Parathyroid adenoma (tissue), 2 donors: ENCODE results near the gene OR1J2.

Source experiments
- H2AFZ ChIP-seq: fragments of 300-600 bp; sonication (generic); one replicate; pipeline ENCODE4 v1.7.0; 2017; ENCODE audit warnings: antibody characterized with exemption, mild to moderate bottlenecking
- H3K27ac ChIP-seq: fragments of 300-600 bp; sonication (generic); one replicate; pipeline ENCODE4 v1.7.0; 2017
- H3K27me3 ChIP-seq: fragments of 300-600 bp; sonication (generic); one replicate; pipeline ENCODE4 v1.7.0; 2017; ENCODE audit warnings: low read length; ENCODE audit not compliant: control insufficient read depth, insufficient read depth
- H3K36me3 ChIP-seq: fragments of 300-600 bp; sonication (generic); one replicate; pipeline ENCODE4 v1.7.0; 2017; ENCODE audit warnings: low read length; ENCODE audit not compliant: control insufficient read depth, insufficient read depth
- H3K4me1 ChIP-seq: fragments of 300-600 bp; sonication (generic); one replicate; pipeline ENCODE4 v1.7.0; 2017; ENCODE audit warnings: control low read depth
- H3K4me2 ChIP-seq: fragments of 300-600 bp; sonication (generic); one replicate; pipeline ENCODE4 v1.7.0; 2017; ENCODE audit warnings: low read length
- H3K4me3 ChIP-seq: fragments of 300-600 bp; sonication (generic); one replicate; pipeline ENCODE4 v1.7.0; 2017; ENCODE audit warnings: low read depth, low read length
- H3K79me2 ChIP-seq: fragments of 300-600 bp; sonication (generic); one replicate; pipeline ENCODE4 v1.7.0; 2017; ENCODE audit warnings: control low read depth
- H3K9ac ChIP-seq: fragments of 300-600 bp; sonication (generic); one replicate; pipeline ENCODE4 v1.7.0; 2017; ENCODE audit warnings: mild to moderate bottlenecking
- H3K9me3 ChIP-seq: fragments of 300-600 bp; sonication (generic); one replicate; pipeline ENCODE4 v1.7.0; 2017; ENCODE audit warnings: low read length; ENCODE audit not compliant: control insufficient read depth
- TF ChIP-seq, protein P1 (sequence below): fragments of 300-600 bp; sonication (generic); IDR thresholded peaks from one replicate; pipeline ENCODE4 v1.7.0; 2017; ENCODE audit warnings: antibody characterized with exemption, mild to moderate bottlenecking
- donor health status: primary hyperparathyroidism.

OR1J2 gene

DNA sequence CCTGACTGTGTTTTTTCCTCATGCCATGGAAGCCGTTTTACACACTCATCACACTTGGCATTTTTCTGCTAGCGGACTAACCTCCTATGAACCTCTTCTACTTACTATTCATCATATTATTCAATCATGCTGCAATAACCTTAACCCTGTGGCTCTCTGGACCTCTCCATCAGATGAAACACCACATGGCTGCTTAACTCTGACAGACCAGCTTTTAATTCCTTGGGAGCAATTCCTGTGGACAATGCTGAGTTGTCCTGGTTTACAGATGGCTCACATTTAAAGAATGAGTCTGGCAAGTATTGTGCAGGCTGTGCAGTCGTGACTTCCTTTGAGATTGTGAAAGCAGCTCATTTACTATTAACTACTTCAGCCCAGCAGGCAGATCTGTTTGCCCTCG is 41.9 kb upstream of the OR1J2 start:
- Histone ChIP-seq H3K4me1 (no peaks in the 10 kb centered on the region), H3K4me2 (no peak overlapping the region)
- TF ChIP-seq, protein P1, sequence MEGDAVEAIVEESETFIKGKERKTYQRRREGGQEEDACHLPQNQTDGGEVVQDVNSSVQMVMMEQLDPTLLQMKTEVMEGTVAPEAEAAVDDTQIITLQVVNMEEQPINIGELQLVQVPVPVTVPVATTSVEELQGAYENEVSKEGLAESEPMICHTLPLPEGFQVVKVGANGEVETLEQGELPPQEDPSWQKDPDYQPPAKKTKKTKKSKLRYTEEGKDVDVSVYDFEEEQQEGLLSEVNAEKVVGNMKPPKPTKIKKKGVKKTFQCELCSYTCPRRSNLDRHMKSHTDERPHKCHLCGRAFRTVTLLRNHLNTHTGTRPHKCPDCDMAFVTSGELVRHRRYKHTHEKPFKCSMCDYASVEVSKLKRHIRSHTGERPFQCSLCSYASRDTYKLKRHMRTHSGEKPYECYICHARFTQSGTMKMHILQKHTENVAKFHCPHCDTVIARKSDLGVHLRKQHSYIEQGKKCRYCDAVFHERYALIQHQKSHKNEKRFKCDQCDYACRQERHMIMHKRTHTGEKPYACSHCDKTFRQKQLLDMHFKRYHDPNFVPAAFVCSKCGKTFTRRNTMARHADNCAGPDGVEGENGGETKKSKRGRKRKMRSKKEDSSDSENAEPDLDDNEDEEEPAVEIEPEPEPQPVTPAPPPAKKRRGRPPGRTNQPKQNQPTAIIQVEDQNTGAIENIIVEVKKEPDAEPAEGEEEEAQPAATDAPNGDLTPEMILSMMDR: no peak

DNA sequence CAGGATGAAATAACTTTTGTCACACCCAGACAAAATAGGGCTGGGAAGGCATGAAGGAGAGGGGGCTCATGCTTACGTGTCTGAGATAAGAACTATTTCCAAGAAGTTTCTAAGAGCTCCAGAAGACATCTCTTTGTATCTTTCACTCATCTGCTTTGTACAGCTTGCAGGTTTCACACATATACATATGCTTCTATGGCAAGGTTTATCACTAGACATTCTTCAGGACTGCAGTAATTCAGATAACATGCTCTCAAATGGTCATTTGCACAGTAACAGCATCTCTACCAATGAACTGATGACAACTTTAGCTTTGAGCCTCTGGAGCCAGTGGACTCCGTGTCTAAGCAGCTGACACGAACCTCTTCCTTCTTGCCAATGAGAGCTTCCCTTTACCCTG is 36.0 kb upstream of the OR1J2 start:
- no peaks in the 10 kb centered on the region for H3K36me3 ChIP-seq
- no peak overlapping the region for H3K27ac ChIP-seq
- H3K79me2 ChIP-seq: no peaks in the 10 kb centered on the region
- TF ChIP-seq, protein P1: no peak
- H3K4me2 ChIP-seq: no peak overlapping the region
- no peaks in the 10 kb centered on the region for H3K9me3 ChIP-seq
- no peaks in the 10 kb centered on the region for H3K27me3 ChIP-seq
- no peak overlapping the region for H3K4me3 ChIP-seq
- H3K9ac ChIP-seq: no peak overlapping the region
- H2AFZ ChIP-seq: no peak overlapping the region
- H3K4me1 ChIP-seq: no peaks in the 10 kb centered on the region

More for the DNA sequence above, 41.9 kb upstream of the OR1J2 start:
- Histone ChIP-seq H3K4me3 (no peak overlapping the region), H2AFZ (no peak overlapping the region), H3K9me3 (no peaks in the 10 kb centered on the region), H3K36me3 (no peaks in the 10 kb centered on the region), H3K27me3 (peaks cover 4% of the 10 kb centered on the region), H3K27ac (no peak overlapping the region), H3K9ac (no peak overlapping the region), H3K79me2 (no peaks in the 10 kb centered on the region)

DNA sequence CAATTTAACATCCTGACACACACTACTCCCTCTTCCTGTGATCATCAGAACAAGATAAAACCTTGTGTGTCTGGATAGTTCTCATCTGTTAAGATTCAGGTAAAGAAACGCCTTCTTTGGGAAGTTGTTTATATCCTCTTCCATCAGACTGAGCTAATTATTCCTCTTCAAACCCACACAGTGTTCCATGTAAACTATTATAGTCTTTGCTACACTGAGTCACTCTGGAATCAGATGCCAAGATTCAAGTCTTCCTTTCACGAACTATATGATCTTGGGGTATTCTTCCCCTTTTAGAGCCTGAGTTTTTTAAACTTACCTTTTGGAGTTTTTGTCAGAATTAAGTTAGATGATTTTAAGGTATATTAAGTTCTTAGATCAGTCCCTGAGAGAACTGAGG is 34.9 kb upstream of the OR1J2 start:
- no peaks in the 10 kb centered on the region for H3K27me3 ChIP-seq
- no peaks in the 10 kb centered on the region for H3K9me3 ChIP-seq
- no peak overlapping the region for H3K4me2 ChIP-seq
- no peaks in the 10 kb centered on the region for H3K79me2 ChIP-seq
- no peaks in the 10 kb centered on the region for H3K36me3 ChIP-seq
- H3K27ac ChIP-seq: no peak overlapping the region
- no peak overlapping the region for H2AFZ ChIP-seq
- H3K9ac ChIP-seq: no peak overlapping the region
- H3K4me1 ChIP-seq: no peaks in the 10 kb centered on the region
- TF ChIP-seq, protein P1: no peak
- H3K4me3 ChIP-seq: no peak overlapping the region

DNA sequence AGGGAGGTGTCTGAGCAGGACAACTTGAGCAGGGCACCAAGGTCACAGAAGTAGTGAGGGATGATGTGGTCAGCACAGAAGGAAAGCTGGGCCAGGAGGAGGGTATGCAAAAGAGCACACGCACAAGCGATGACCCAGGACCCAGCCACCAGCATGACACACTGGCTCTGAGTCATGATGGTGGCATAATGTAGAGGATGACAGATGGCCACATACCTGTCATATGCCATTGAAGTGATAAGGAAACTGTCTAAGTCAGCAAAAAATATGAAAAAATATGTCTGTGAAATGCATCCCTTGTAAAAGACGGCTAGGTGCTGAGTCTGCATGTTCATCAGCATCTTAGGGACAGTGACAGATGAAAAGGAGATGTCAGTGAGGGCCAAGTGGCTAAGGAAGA is 33.3 kb upstream of the OR1J2 start:
- H2AFZ ChIP-seq: no peak overlapping the region
- H3K36me3 ChIP-seq: no peaks in the 10 kb centered on the region
- H3K27ac ChIP-seq: no peak overlapping the region
- no peak overlapping the region for H3K9ac ChIP-seq
- no peak overlapping the region for H3K4me2 ChIP-seq
- H3K4me3 ChIP-seq: no peak overlapping the region
- TF ChIP-seq, protein P1: no peak
- no peaks in the 10 kb centered on the region for H3K4me1 ChIP-seq
- H3K79me2 ChIP-seq: no peaks in the 10 kb centered on the region
- H3K27me3 ChIP-seq: no peaks in the 10 kb centered on the region
- no peaks in the 10 kb centered on the region for H3K9me3 ChIP-seq

DNA sequence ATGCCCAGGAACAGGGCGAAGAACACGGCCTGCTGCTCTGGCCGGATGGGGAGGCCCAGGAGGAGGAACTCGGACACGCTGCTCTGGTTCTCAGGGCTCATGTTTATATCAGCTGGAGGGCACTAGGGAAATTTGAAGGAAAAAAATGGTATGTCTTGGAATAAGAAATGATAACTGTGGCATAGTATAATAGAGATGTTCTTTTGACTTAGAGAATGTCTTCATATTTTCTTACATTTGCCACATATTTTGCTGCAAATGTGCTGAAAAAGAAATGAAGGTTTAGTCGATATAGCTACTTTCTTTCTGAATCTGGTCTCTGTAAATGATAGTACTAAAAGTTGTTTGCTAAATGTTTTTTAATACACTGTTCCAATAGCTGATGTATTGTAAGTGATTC is 32.8 kb upstream of the OR1J2 start, which contains the start of gene OR1J1:
TSS of gene OR1J1 (minus strand) at position 101 of the 400 bp plus-strand sequence. CDS start at position 101, 0 bp downstream.
- H3K9me3 ChIP-seq: no peaks in the 10 kb centered on the region
- H3K36me3 ChIP-seq: no peaks in the 10 kb centered on the region
- TF ChIP-seq, protein P1: no peak
- no peak within 1 kb of the TSS for H3K4me3 ChIP-seq
- H2AFZ ChIP-seq: no peak within 1 kb of the TSS
- H3K79me2 ChIP-seq: no peaks in the 10 kb centered on the region
- H3K4me2 ChIP-seq: no peak within 1 kb of the TSS
- no peak within 1 kb of the TSS for H3K27ac ChIP-seq
- H3K4me1 ChIP-seq: no peaks in the 10 kb centered on the region
- no peaks in the 10 kb centered on the region for H3K27me3 ChIP-seq
- no peak within 1 kb of the TSS for H3K9ac ChIP-seq
